Spleen (tissue), 11 donors: Measurements from ENCODE around the gene TMEM14A. TPM values are rescaled to one million over a fixed set of nuclear protein-coding genes. Genes with fewer than 3 reads are reported as not detected.

ENCODE experiments used
- DNase-seq: peaks from one replicate; pipeline ENCODE4 v3.0.0-alpha.2; 2020
- H3K27ac ChIP-seq, 8 donors: fragments of 200-600 bp; sonication (generic) in 7 of 8; 1 replicate in 4 of 8; 2 replicates in 4 of 8; pipeline versions ENCODE4 v1.5.0 to v1.8.0; 2016 to 2021; ENCODE audit warnings: inconsistent platforms in 4 of 8, mild to moderate bottlenecking in 4 of 8, moderate library complexity in 1 of 8
- H3K27me3 ChIP-seq, 7 donors: fragments of 200-600 bp; sonication (generic) in 6 of 7; replicated peaks in 1 of 7; 1 replicate in 4 of 7; 2 replicates in 3 of 7; pipeline versions ENCODE4 v1.5.0 to v1.8.0; 2016 to 2021; ENCODE audit warnings: inconsistent platforms in 3 of 7, mild to moderate bottlenecking in 1 of 7
- H3K36me3 ChIP-seq, 6 donors: fragments of 200-600 bp; sonication (generic) in 5 of 6; 1 replicate in 4 of 6; 2 replicates in 2 of 6; pipeline versions ENCODE4 v1.5.0 to v1.8.0; 2016 to 2021; ENCODE audit warnings: inconsistent platforms in 2 of 6
- H3K4me1 ChIP-seq, 6 donors: fragments of 200-600 bp; sonication (generic) in 5 of 6; 1 replicate in 3 of 6; 2 replicates in 3 of 6; pipeline versions ENCODE4 v1.5.0 to v1.8.0; 2016 to 2021; ENCODE audit warnings: inconsistent platforms in 3 of 6
- H3K4me3 ChIP-seq, 8 donors: fragments of 200-600 bp; sonication (generic) in 7 of 8; 1 replicate in 4 of 8; 2 replicates in 4 of 8; pipeline versions ENCODE4 v1.5.0 to v1.8.0; 2016 to 2021; ENCODE audit warnings: inconsistent platforms in 4 of 8, mild to moderate bottlenecking in 4 of 8, moderate library complexity in 2 of 8
- H3K9me3 ChIP-seq, 8 donors: fragments of 200-600 bp; sonication (generic) in 7 of 8; 1 replicate in 4 of 8; 2 replicates in 4 of 8; pipeline versions ENCODE4 v1.5.0 to v1.8.0; 2016 to 2021; ENCODE audit warnings: inconsistent platforms in 4 of 8
- POLR2A ChIP-seq, 3 donors: fragments of 450-650 bp; IDR thresholded peaks; one replicate each; pipeline ENCODE4 v1.5.1; 2017; ENCODE audit warnings: antibody characterized with exemption in 3 of 3, mild to moderate bottlenecking in 1 of 3
- POLR2AphosphoS5 ChIP-seq, 3 donors: sonication (generic); formaldehyde crosslinking; IDR thresholded peaks; one replicate each; pipeline ENCODE4 v1.5.1; 2017; ENCODE audit warnings: antibody characterized with exemption in 3 of 3
- WGBS, 5 donors: extraction: QIAGEN DNeasy Blood & Tissue Kit in 3 of 5; methylation state at CpG; one replicate each; pipeline versions ENCODE4 v1.1.5 to v1.1.7; 2013 to 2018; 5-methylcytosine and 5-hydroxymethylcytosine counted together
- intact Hi-C: fragments of 100-400 bp; cut with DNase I; formaldehyde crosslinking; loops from one replicate; pipeline ENCODE4 v1.15.0; 2023; ENCODE audit warnings: low total_unique reads
- polyA plus RNA-seq, 3 donors: library from polyadenylated mRNA; stranded (reverse); fragments of 200-250 nt; gene quantifications; one replicate each; pipeline ENCODE4 v1.2.1, GENCODE V29; 2013
- total RNA-seq, 7 donors: library from RNA; depleted of rRNA in 3 of 7; stranded (reverse); fragments of >200 nt in 3 of 7; fragmentation: NEBNext Ultra II Directional in 4 of 7; extraction: Animal tissue kit (Norgen Biotek cat#: 25700) in 4 of 7; gene quantifications; one replicate each; pipeline versions ENCODE4 v1.1.0 to v1.2.1, GENCODE V29; 2016 to 2021
- TF ChIP-seq, protein P1 (sequence below), 11 experiments: fragments of 200-600 bp in 7 of 11; fragments of 450-650 bp in 4 of 11; sonication (generic) in 4 of 11; IDR thresholded peaks in 8 of 11; conservative IDR thresholded peaks in 3 of 11; 1 replicate in 7 of 11; 2 replicates in 4 of 11; pipeline versions ENCODE4 v1.4.0 to v1.8.0; 2016 to 2021; ENCODE audit warnings: antibody characterized with exemption in 11 of 11, inconsistent platforms in 4 of 11, mild to moderate bottlenecking in 1 of 11
- donor health status: healthy with polysubstance abuse.
- donor health status: DM: no; HTN: no; CAD: no; lungs with moderate emphysema.
- donor health status: DM: no; HTN: no; CAD: no.
- donor health status: Bipolar disorder and iron deficiency.
- donor health status: healthy.
- donor health status: DM: no; HTN: no; CAD: no.
- donor health status: DM: yes; HTN: yes; CAD: no.

TMEM14A gene
- total and polyA plus RNA-seq, 10 donors, result 7.5 to 20.3 (median 12.1) TPM

GRCh38 chr6:52666523-52666922 is 4.4 kb upstream of the TMEM14A start:
- no peak overlapping the region for H3K27ac ChIP-seq
- no peak for TF ChIP-seq POLR2A (IDR thresholded peaks at IDR 0.05)
- no peak for TF ChIP-seq POLR2AphosphoS5 (IDR thresholded peaks at IDR 0.05)
- TF ChIP-seq, protein P1, sequence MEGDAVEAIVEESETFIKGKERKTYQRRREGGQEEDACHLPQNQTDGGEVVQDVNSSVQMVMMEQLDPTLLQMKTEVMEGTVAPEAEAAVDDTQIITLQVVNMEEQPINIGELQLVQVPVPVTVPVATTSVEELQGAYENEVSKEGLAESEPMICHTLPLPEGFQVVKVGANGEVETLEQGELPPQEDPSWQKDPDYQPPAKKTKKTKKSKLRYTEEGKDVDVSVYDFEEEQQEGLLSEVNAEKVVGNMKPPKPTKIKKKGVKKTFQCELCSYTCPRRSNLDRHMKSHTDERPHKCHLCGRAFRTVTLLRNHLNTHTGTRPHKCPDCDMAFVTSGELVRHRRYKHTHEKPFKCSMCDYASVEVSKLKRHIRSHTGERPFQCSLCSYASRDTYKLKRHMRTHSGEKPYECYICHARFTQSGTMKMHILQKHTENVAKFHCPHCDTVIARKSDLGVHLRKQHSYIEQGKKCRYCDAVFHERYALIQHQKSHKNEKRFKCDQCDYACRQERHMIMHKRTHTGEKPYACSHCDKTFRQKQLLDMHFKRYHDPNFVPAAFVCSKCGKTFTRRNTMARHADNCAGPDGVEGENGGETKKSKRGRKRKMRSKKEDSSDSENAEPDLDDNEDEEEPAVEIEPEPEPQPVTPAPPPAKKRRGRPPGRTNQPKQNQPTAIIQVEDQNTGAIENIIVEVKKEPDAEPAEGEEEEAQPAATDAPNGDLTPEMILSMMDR (IDR thresholded peaks at IDR 0.05 in 8 of 11, conservative IDR thresholded peaks at IDR 0.05 in 3 of 11), result no peak
- peaks cover 17 to 68% (median 51%) of the 10 kb centered on the region in 6 donors for H3K4me1 ChIP-seq
- no peaks in the 10 kb centered on the region for H3K9me3 ChIP-seq
- no peak for DNase-seq
- H3K4me3 ChIP-seq, result peak overlapping the region in 6 of 8 donors; percentile 21 to 76 (median 58)
- intact Hi-C loops, result loop anchor here (10.0 kb wide), 1 partner anchor 382 kb away; the partner anchor contains the start of gene MCM3
- no peaks in the 10 kb centered on the region for H3K36me3 ChIP-seq
- 91 to 98% (median 94%) methylated on average over 2 of the region's 2 CpGs for WGBS, 5 donors
- peaks cover 0 to 15% (median 0%) of the 10 kb centered on the region in 7 donors for H3K27me3 ChIP-seq

GRCh38 chr6:52667572-52667971 is 3.3 kb upstream of the TMEM14A start:
- Histone ChIP-seq H3K4me3 (peak overlapping the region in 1 of 8 donors; percentile 76), H3K36me3 (no peaks in the 10 kb centered on the region), H3K4me1 (peaks cover 22 to 79% (median 59%) of the 10 kb centered on the region in 6 donors), H3K27ac (peak overlapping the region in 1 of 8 donors; percentile 10), H3K9me3 (no peaks in the 10 kb centered on the region), H3K27me3 (peaks cover 0 to 15% (median 0%) of the 10 kb centered on the region in 7 donors)
- no peak for DNase-seq
- intact Hi-C loops, result loop anchor here (10.0 kb wide), 1 partner anchor 383 kb away; the partner anchor contains the start of gene MCM3
- TF ChIP-seq POLR2A (IDR thresholded peaks at IDR 0.05), result no peak
- TF ChIP-seq, protein P1 (IDR thresholded peaks at IDR 0.05 in 8 of 11, conservative IDR thresholded peaks at IDR 0.05 in 3 of 11), result no peak
- no peak for TF ChIP-seq POLR2AphosphoS5 (IDR thresholded peaks at IDR 0.05)
- 39 to 59% (median 41%) methylated on average over 1 of the region's 1 CpG for WGBS, 5 donors

DNA sequence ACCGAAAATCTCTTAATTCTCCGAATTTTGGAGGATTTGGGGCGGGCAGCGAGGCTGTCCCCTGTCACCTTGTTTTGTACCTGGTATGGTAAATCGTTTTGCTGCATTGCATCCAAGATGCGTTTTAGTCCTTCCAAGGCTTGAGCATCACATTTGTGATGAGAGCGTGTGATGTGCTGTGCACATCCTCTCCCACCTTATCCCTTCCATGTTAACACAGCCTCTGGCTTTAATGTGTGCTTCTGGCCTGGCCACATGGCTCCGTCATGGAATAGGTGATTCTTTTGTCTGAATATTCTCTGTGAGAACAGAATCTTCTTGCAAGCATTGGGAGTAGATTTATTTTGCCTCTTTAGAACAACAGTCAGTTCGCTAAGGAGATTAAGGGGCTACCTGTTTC is 763 bp downstream of the TMEM14A start:
- Histone ChIP-seq H3K9me3 (peaks cover 0 to 5% (median 0%) of the 10 kb centered on the region in 8 donors), H3K4me3 (peak overlapping the region in 6 of 8 donors; percentile 53 to 82 (median 62))
- WGBS, 5 donors, result 74 to 87% (median 77%) methylated on average over 9 of the region's 9 CpGs

GRCh38 chr6:52672412-52673025 is 1.6 kb downstream of the TMEM14A start:
- Histone ChIP-seq H3K27me3 (no peaks in the 10 kb centered on the region), H3K36me3 (peaks cover 0 to 15% (median 2%) of the 10 kb centered on the region in 6 donors), H3K4me3 (no peak overlapping the region), H3K4me1 (peaks cover 14 to 35% (median 27%) of the 10 kb centered on the region in 6 donors), H3K27ac (no peak overlapping the region), H3K9me3 (peaks cover 0 to 6% (median 0%) of the 10 kb centered on the region in 8 donors)
- no peak for DNase-seq
- intact Hi-C loops, result no loop called here
- WGBS, 5 donors, result 89 to 94% (median 92%) methylated on average over 9 of the region's 9 CpGs
- TF ChIP-seq, protein P1 (IDR thresholded peaks at IDR 0.05 in 8 of 11, conservative IDR thresholded peaks at IDR 0.05 in 3 of 11), result no peak
- TF ChIP-seq POLR2A (IDR thresholded peaks at IDR 0.05) (no peak), POLR2AphosphoS5 (IDR thresholded peaks at IDR 0.05) (no peak)

More for the DNA sequence above, 763 bp downstream of the TMEM14A start:
- no peak for DNase-seq
- intact Hi-C loops, result no loop called here
- peaks cover 0 to 8% (median under 1%) of the 10 kb centered on the region in 6 donors for H3K36me3 ChIP-seq
- TF ChIP-seq, protein P1 (IDR thresholded peaks at IDR 0.05 in 8 of 11, conservative IDR thresholded peaks at IDR 0.05 in 3 of 11), result no peak
- TF ChIP-seq POLR2AphosphoS5 (IDR thresholded peaks at IDR 0.05) (no peak), POLR2A (IDR thresholded peaks at IDR 0.05) (no peak)
- peaks cover 14 to 43% (median 32%) of the 10 kb centered on the region in 6 donors for H3K4me1 ChIP-seq
- no peak overlapping the region for H3K27ac ChIP-seq
- H3K27me3 ChIP-seq, result no peaks in the 10 kb centered on the region
